Endothelial cell of umbilical vein (primary cell): ENCODE measurements around the gene FNIP2. TPM values are rescaled to one million over a fixed set of nuclear protein-coding genes. Genes with fewer than 3 reads are reported as not detected.

Source experiments
- BruUV-seq: library from RNA; stranded (reverse); fragments of 400-500 nt; replicated peaks from 2 replicates; lab custom pipeline; 2021; lab: Mats Ljungman, UMichigan
- CTCF ChIA-PET: fragments of 300-600, 350-600 bp; sonication (Branson Sonifier 250); formaldehyde crosslinking; loops from one replicate; lab custom pipeline; 2021; ENCODE audit warnings: antibody characterized with exemption, inconsistent platforms; lab: Charles Lee
- POLR2A ChIA-PET: fragments of 300-600, 350-600 bp; sonication (Branson Sonifier 250); formaldehyde crosslinking; loops from one replicate; lab custom pipeline; 2021; ENCODE audit warnings: antibody characterized with exemption, inconsistent platforms; lab: Charles Lee
- DNase-seq: peaks from one replicate; pipeline ENCODE4 v3.0.0-alpha.2; 2011; ENCODE audit warnings: low read depth, low spot score
- FAIRE-seq: peaks from 2 replicates; lab custom pipeline; 2011; peaks lifted over from hg19 to GRCh38; lab: Jason Lieb, UNC
- H2AFZ ChIP-seq: 2 replicates; pipeline ENCODE4 v1.6.0; 2012; ENCODE audit warnings: low read depth, low read length, control low read depth, inconsistent platforms
- H3K27ac ChIP-seq: 2 replicates; pipeline ENCODE4 v1.5.1; 2011; ENCODE audit warnings: low read depth, mild to moderate bottlenecking, control low read depth, low read length, moderate library complexity; ENCODE audit not compliant: insufficient read depth
- H3K27me3 ChIP-seq, 2 experiments: 2 replicates each; pipeline versions ENCODE4 v1.6.0 to v1.6.1; 2011; ENCODE audit warnings: low read length in 2 of 2, mixed read lengths in 1 of 2; ENCODE audit not compliant: control insufficient read depth in 2 of 2, insufficient read depth in 2 of 2
- H3K36me3 ChIP-seq, 2 experiments: 2 replicates in 1 of 2; 3 replicates in 1 of 2; pipeline ENCODE4 v1.5.1; 2011; ENCODE audit warnings: low read length in 2 of 2, mild to moderate bottlenecking in 1 of 2, moderate library complexity in 1 of 2; ENCODE audit not compliant: control insufficient read depth in 2 of 2, insufficient read depth in 2 of 2; ENCODE audit errors: extremely low read depth in 1 of 2
- H3K4me1 ChIP-seq: 3 replicates; pipeline ENCODE4 v1.5.1; 2011; ENCODE audit warnings: mild to moderate bottlenecking, low read length; ENCODE audit not compliant: control insufficient read depth, insufficient read depth; ENCODE audit errors: extremely low read depth
- H3K4me2 ChIP-seq: 2 replicates; pipeline ENCODE4 v1.6.1; 2011; ENCODE audit warnings: low read length, control low read depth, mixed read lengths; ENCODE audit not compliant: insufficient read depth
- H3K4me3 ChIP-seq, 3 experiments: fragments of 200-600 bp in 1 of 3; sonication (generic), shearing (Covaris generic) in 1 of 3; replicated peaks in 1 of 3; 2 replicates each; pipeline ENCODE4 v1.5.1; 2011 to 2016; ENCODE audit warnings: control low read depth in 3 of 3, low read length in 3 of 3, mild to moderate bottlenecking in 2 of 3, inconsistent platforms in 1 of 3, low read depth in 1 of 3, moderate library complexity in 1 of 3; ENCODE audit not compliant: insufficient read depth in 1 of 3
- H3K79me2 ChIP-seq: 2 replicates; pipeline ENCODE4 v1.6.0; 2012; ENCODE audit warnings: low read length, inconsistent platforms; ENCODE audit not compliant: control insufficient read depth, insufficient read depth
- H3K9ac ChIP-seq: replicated peaks from 2 replicates; pipeline ENCODE3; 2011; ENCODE audit warnings: low read length, control low read depth; ENCODE audit not compliant: insufficient read depth; ENCODE audit errors: extremely low read depth
- H3K9me1 ChIP-seq: replicated peaks from 3 replicates; pipeline ENCODE4 v1.6.0; 2011; ENCODE audit warnings: mild to moderate bottlenecking, low read length; ENCODE audit not compliant: control insufficient read depth, insufficient read depth; ENCODE audit errors: extremely low read depth
- H3K9me3 ChIP-seq: replicated peaks from 2 replicates; pipeline ENCODE4 v1.5.1; 2012; ENCODE audit warnings: low read length, inconsistent platforms; ENCODE audit not compliant: control insufficient read depth, insufficient read depth
- H4K20me1 ChIP-seq: replicated peaks from 2 replicates; pipeline ENCODE3; 2011; ENCODE audit warnings: mild to moderate bottlenecking, low read length; ENCODE audit not compliant: control insufficient read depth, insufficient read depth; ENCODE audit errors: extremely low read depth
- EZH2 ChIP-seq: IDR thresholded peaks from 2 replicates; pipeline ENCODE4 v1.6.1; 2012; ENCODE audit warnings: borderline replicate concordance, low read depth, mild to moderate bottlenecking, moderate library complexity, low read length, inconsistent platforms; ENCODE audit not compliant: severe bottlenecking
- FOS ChIP-seq: IDR thresholded peaks from 2 replicates; pipeline ENCODE4 v1.6.1; 2011; ENCODE audit warnings: mild to moderate bottlenecking, low read length, moderate library complexity, borderline replicate concordance; ENCODE audit not compliant: insufficient read depth
- MYC ChIP-seq: IDR thresholded peaks from one replicate; pipeline ENCODE4 v1.6.1; 2011; ENCODE audit warnings: mild to moderate bottlenecking, low read depth, low read length
- POLR2A ChIP-seq: IDR thresholded peaks from 2 replicates; pipeline ENCODE4 v1.6.1; 2012; ENCODE audit warnings: low read depth, mild to moderate bottlenecking, control low read depth, low read length
- POLR2AphosphoS5 ChIP-seq: IDR thresholded peaks from 2 replicates; pipeline ENCODE4 v1.6.1; 2012; ENCODE audit warnings: low read depth, mild to moderate bottlenecking, control low read depth, low read length, moderate library complexity; ENCODE audit not compliant: insufficient read depth
- dilution Hi-C: fragments of 300-500 bp; cut with MboI; formaldehyde crosslinking; loops from one replicate; pipeline ENCODE4 v1.15.0; 2019; ENCODE audit warnings: low sequenced_read_pairs; ENCODE audit not compliant: extremely low pct_ligation_motif_present
- intact Hi-C: fragments of 100-400 bp; cut with micrococcal nuclease; formaldehyde crosslinking; loops from one replicate; pipeline ENCODE4 v1.10.0; 2022
- polyA plus RNA-seq, 4 experiments: library from polyadenylated mRNA; depleted of rRNA in 3 of 4; stranded (reverse) in 3 of 4; unstranded in 1 of 4; fragments of >200 nt; gene quantifications; 2 replicates each; pipeline versions ENCODE4 v1.2.1 to v1.2.3, GENCODE V29; 2011 to 2012; ENCODE audit warnings: missing spikeins in 1 of 4
- total RNA-seq: library from RNA; stranded (reverse); gene quantifications from 2 replicates; pipeline ENCODE4 v1.2.3, GENCODE V29; 2021
- TF ChIP-seq, protein P1 (sequence below), 2 donors: IDR thresholded peaks; 1 replicate in 1 of 2; 2 replicates in 1 of 2; pipeline ENCODE4 v1.5.1; 2011; ENCODE audit warnings: low read length in 2 of 2, mild to moderate bottlenecking in 2 of 2, moderate library complexity in 2 of 2, control low read depth in 1 of 2, inconsistent platforms in 1 of 2, low read depth in 1 of 2; ENCODE audit not compliant: insufficient read depth in 1 of 2; ENCODE audit errors: extremely low read depth in 1 of 2

FNIP2 gene
- total and polyA plus RNA-seq, 2 donors (not counting 3 experiments of a cell fraction or from before 2014, with no cell fraction given), result 4.5 to 14.4 TPM

DNA sequence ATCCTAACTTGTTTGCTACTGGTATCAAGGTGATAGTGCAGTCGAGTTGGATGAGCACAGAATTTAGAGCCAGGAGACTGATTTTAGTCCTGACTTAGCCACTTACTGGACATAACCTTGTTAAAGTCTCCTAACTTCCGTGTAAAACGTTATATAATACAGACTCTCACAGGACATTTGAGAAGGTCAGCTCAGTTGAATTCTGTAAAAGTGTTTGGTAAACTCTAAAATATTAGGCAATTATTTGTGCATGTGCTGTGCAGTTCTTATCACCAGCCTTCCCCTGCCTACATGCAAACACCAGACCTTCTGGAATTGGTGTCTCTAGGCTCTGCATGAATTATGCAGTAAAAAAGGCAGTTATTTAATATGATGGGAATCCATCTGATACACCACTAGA lies 45.4 kb downstream of the FNIP2 start:
- ChIA-PET CTCF (no interaction called here), POLR2A (no interaction called here)
- FAIRE-seq, result no peak
- Histone ChIP-seq H3K4me3 (no peak overlapping the region), H4K20me1 (no peaks in the 10 kb centered on the region), H3K27ac (no peak overlapping the region), H3K9me1 (no peaks in the 10 kb centered on the region), H3K4me2 (no peak overlapping the region), H3K36me3 (no peaks in the 10 kb centered on the region), H3K9me3 (no peaks in the 10 kb centered on the region), H2AFZ (no peak overlapping the region), H3K9ac (no peak overlapping the region), H3K27me3 (no peaks in the 10 kb centered on the region), H3K4me1 (peaks cover 35% of the 10 kb centered on the region), H3K79me2 (peaks cover 6% of the 10 kb centered on the region)
- BruUV-seq, result no TSS peak
- DNase-seq, result no peak
- intact Hi-C loops, result no loop called here
- TF ChIP-seq EZH2 (no peak), POLR2AphosphoS5 (no peak), FOS (no peak), POLR2A (no peak), MYC (no peak)
- TF ChIP-seq, protein P1, sequence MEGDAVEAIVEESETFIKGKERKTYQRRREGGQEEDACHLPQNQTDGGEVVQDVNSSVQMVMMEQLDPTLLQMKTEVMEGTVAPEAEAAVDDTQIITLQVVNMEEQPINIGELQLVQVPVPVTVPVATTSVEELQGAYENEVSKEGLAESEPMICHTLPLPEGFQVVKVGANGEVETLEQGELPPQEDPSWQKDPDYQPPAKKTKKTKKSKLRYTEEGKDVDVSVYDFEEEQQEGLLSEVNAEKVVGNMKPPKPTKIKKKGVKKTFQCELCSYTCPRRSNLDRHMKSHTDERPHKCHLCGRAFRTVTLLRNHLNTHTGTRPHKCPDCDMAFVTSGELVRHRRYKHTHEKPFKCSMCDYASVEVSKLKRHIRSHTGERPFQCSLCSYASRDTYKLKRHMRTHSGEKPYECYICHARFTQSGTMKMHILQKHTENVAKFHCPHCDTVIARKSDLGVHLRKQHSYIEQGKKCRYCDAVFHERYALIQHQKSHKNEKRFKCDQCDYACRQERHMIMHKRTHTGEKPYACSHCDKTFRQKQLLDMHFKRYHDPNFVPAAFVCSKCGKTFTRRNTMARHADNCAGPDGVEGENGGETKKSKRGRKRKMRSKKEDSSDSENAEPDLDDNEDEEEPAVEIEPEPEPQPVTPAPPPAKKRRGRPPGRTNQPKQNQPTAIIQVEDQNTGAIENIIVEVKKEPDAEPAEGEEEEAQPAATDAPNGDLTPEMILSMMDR (IDR thresholded peaks at IDR 0.05; ENCODE audit: extremely low read depth in 1 of 2, insufficient read depth in 1 of 2, low read depth in 1 of 2, low read length in 2 of 2), result no peak
- dilution Hi-C loops, result no loop called here
